HEK293 (cell line): Measurements from ENCODE around the gene ZWILCH.

Source experiments
- CTCF ChIP-seq: fragments of 450-650 bp; formaldehyde crosslinking; IDR thresholded peaks from 2 replicates; pipeline ENCODE4 v1.5.1; 2016; ENCODE audit warnings: missing biosample characterization, missing genetic modification characterization
- KLF10 ChIP-seq: fragments of 450-650 bp; IDR thresholded peaks from 2 replicates; pipeline ENCODE4 v1.5.1; 2018; ENCODE audit warnings: missing biosample characterization, mild to moderate bottlenecking, missing genetic modification characterization
- ZBTB26 ChIP-seq: fragments of 450-650 bp; formaldehyde crosslinking; optimal IDR thresholded peaks from 2 replicates; pipeline ENCODE3; 2016; ENCODE audit warnings: missing biosample characterization, mild to moderate bottlenecking, missing genetic modification characterization
- ZNF23 ChIP-seq: fragments of 450-650 bp; formaldehyde crosslinking; IDR thresholded peaks from 2 replicates; pipeline ENCODE4 v1.5.1; 2016; ENCODE audit warnings: missing biosample characterization, missing genetic modification characterization, borderline replicate concordance
- ZNF274 ChIP-seq, 2 experiments: fragments of 200-500 bp in 1 of 2; fragments of 450-650 bp in 1 of 2; sonication (Bioruptor generic) in 1 of 2; formaldehyde crosslinking in 1 of 2; IDR thresholded peaks; 2 replicates each; pipeline versions ENCODE4 v1.5.1 to v1.6.1; 2014 to 2016; ENCODE audit warnings: borderline replicate concordance in 1 of 2, inconsistent platforms in 1 of 2, low read length in 1 of 2, missing biosample characterization in 1 of 2, missing genetic modification characterization in 1 of 2
- TF ChIP-seq, protein P1 (sequence below): sonication (generic); formaldehyde crosslinking; IDR thresholded peaks from 2 replicates; pipeline ENCODE4 v1.8.1; 2022; ENCODE audit warnings: mild to moderate bottlenecking, moderate library complexity, missing genetic modification reagents

- TF ChIP-seq ZNF23 (tag by site-specific recombination) (no peak), ZBTB26 (tag by site-specific recombination) (no peak), CTCF (tag by site-specific recombination) (no peak), KLF10 (tag by site-specific recombination) (no peak), ZNF274 (IDR thresholded peaks at IDR 0.05; ENCODE audit: low read length) (no peak), ZNF274 (tag by site-specific recombination; IDR thresholded peaks at IDR 0.05; ENCODE audit: borderline replicate concordance) (no peak)
- TF ChIP-seq, protein P1, sequence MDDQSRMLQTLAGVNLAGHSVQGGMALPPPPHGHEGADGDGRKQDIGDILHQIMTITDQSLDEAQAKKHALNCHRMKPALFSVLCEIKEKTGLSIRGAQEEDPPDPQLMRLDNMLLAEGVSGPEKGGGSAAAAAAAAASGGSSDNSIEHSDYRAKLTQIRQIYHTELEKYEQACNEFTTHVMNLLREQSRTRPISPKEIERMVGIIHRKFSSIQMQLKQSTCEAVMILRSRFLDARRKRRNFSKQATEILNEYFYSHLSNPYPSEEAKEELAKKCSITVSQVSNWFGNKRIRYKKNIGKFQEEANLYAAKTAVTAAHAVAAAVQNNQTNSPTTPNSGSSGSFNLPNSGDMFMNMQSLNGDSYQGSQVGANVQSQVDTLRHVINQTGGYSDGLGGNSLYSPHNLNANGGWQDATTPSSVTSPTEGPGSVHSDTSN (CRISPR knock-in tag), result no peak
These were observed 85.3 kb downstream of the ZWILCH start for GRCh38 chr15:66590435-66590834.
